Hepatocyte (in vitro differentiated cells): Measurements from ENCODE around the gene GALNT7. TPM values are rescaled to one million over a fixed set of nuclear protein-coding genes. Genes with fewer than 3 reads are reported as not detected.

Experiments used
- DNase-seq: peaks from one replicate; pipeline ENCODE4 v3.0.0-alpha.2; 2016; ENCODE audit warnings: low spot score
- H2AFZ ChIP-seq: fragments of 200-600 bp; sonication (generic); 2 replicates; pipeline ENCODE4 v1.6.0; 2016; ENCODE audit warnings: antibody characterized with exemption, mild to moderate bottlenecking
- H3K27ac ChIP-seq: fragments of 200-600 bp; sonication (generic); 2 replicates; pipeline ENCODE4 v1.5.1; 2016; ENCODE audit warnings: mild to moderate bottlenecking
- H3K27me3 ChIP-seq: fragments of 200-600 bp; sonication (generic); 2 replicates; pipeline ENCODE4 v1.6.1; 2016
- H3K36me3 ChIP-seq: fragments of 200-600 bp; sonication (generic); replicated peaks from 2 replicates; pipeline ENCODE4 v1.5.1; 2016; ENCODE audit warnings: low read depth; ENCODE audit not compliant: insufficient read depth
- H3K4me1 ChIP-seq: fragments of 200-600 bp; sonication (generic); 2 replicates; pipeline ENCODE4 v1.5.1; 2016; ENCODE audit warnings: mild to moderate bottlenecking, moderate library complexity; ENCODE audit not compliant: insufficient read depth
- H3K4me2 ChIP-seq: fragments of 200-600 bp; sonication (generic); 2 replicates; pipeline ENCODE4 v1.6.0; 2016
- H3K4me3 ChIP-seq: fragments of 200-600 bp; sonication (generic); 2 replicates; pipeline ENCODE4 v1.5.1; 2016; ENCODE audit warnings: mild to moderate bottlenecking
- H3K79me2 ChIP-seq: fragments of 200-600 bp; sonication (generic); 2 replicates; pipeline ENCODE4 v1.6.0; 2017; ENCODE audit warnings: mild to moderate bottlenecking
- H3K9me2 ChIP-seq: fragments of 200-600 bp; sonication (generic); replicated peaks from 2 replicates; pipeline ENCODE4 v1.6.0; 2017; ENCODE audit warnings: mild to moderate bottlenecking; ENCODE audit not compliant: insufficient read depth
- H3K9me3 ChIP-seq: fragments of 200-600 bp; sonication (generic); 2 replicates; pipeline ENCODE4 v1.5.1; 2016; ENCODE audit warnings: low read depth, mild to moderate bottlenecking
- H4K20me1 ChIP-seq: fragments of 200-600 bp; sonication (generic); 2 replicates; pipeline ENCODE4 v1.6.0; 2016; ENCODE audit warnings: mild to moderate bottlenecking; ENCODE audit not compliant: insufficient read depth, poor library complexity, severe bottlenecking
- CTCF ChIP-seq: fragments of 200-600 bp; sonication (generic); IDR thresholded peaks from 2 replicates; pipeline ENCODE4 v1.5.1; 2016; ENCODE audit warnings: antibody characterized with exemption, mild to moderate bottlenecking; ENCODE audit not compliant: poor library complexity
- EZH2 ChIP-seq: fragments of 200-600 bp; sonication (generic); IDR thresholded peaks from 2 replicates; pipeline ENCODE4 v1.6.1; 2016; ENCODE audit warnings: antibody characterized with exemption, mild to moderate bottlenecking, borderline replicate concordance
- EZH2phosphoT487 ChIP-seq: fragments of 200-600 bp; sonication (generic); IDR thresholded peaks from one replicate; pipeline ENCODE4 v1.6.1; 2018; ENCODE audit warnings: antibody characterized with exemption, mild to moderate bottlenecking, low read depth, moderate library complexity; ENCODE audit not compliant: unreplicated experiment, severe bottlenecking
- WGBS: methylation state at CpG from one replicate; pipeline ENCODE4 v1.1.6; 2016; ENCODE audit warnings: low lambda C conversion rate; ENCODE audit errors: missing lambda C conversion rate; 5-methylcytosine and 5-hydroxymethylcytosine counted together
- polyA plus RNA-seq: library from polyadenylated mRNA; unstranded; fragments of >200 nt; fragmentation: Nextera tagmentation; extraction: Ambion mirVana; gene quantifications from 2 replicates; pipeline ENCODE4 v1.2.1, GENCODE V29; 2016
- total RNA-seq: library from RNA; depleted of rRNA; stranded (reverse); fragments of >200 nt; gene quantifications from 2 replicates; pipeline ENCODE4 v1.2.3, GENCODE V29; 2014

Gene GALNT7
- total and polyA plus RNA-seq, 2 experiments from 2014 or later = 23.7 to 44.6 TPM

- TF ChIP-seq EZH2phosphoT487 = no peak
- H3K4me2 ChIP-seq = peak overlapping the region; percentile 84
- no peaks in the 10 kb centered on the region for H3K9me2 ChIP-seq
- H3K4me1 ChIP-seq = peaks cover 11% of the 10 kb centered on the region
- H3K4me3 ChIP-seq = peak overlapping the region; percentile 60
- peak overlapping the region; percentile 99 for H3K27ac ChIP-seq
- H3K27me3 ChIP-seq = no peaks in the 10 kb centered on the region
- H3K9me3 ChIP-seq = no peaks in the 10 kb centered on the region
- no peaks in the 10 kb centered on the region for H3K36me3 ChIP-seq
- H3K79me2 ChIP-seq = peaks cover 37% of the 10 kb centered on the region
- peaks cover 5% of the 10 kb centered on the region for H4K20me1 ChIP-seq
- H2AFZ ChIP-seq = no peak overlapping the region
- DNase-seq = no peak
- WGBS = 79% methylated on average over 6 of the region's 6 CpGs
Observed at GRCh38 chr4:173332021-173332487, 163.4 kb downstream of the GALNT7 start.

GRCh38 chr4:173332963-173333657 lies 164.5 kb downstream of the GALNT7 start:
- Histone ChIP-seq H3K4me2 (peak overlapping the region; percentile 84), H3K4me1 (peaks cover 11% of the 10 kb centered on the region), H3K9me3 (no peaks in the 10 kb centered on the region), H4K20me1 (peaks cover 5% of the 10 kb centered on the region), H3K79me2 (peaks cover 37% of the 10 kb centered on the region), H3K9me2 (no peaks in the 10 kb centered on the region), H2AFZ (no peak overlapping the region), H3K27me3 (no peaks in the 10 kb centered on the region), H3K27ac (peak overlapping the region; percentile 99), H3K4me3 (peak overlapping the region; percentile 60), H3K36me3 (no peaks in the 10 kb centered on the region)
- WGBS = 12% methylated on average over 21 of the region's 21 CpGs
- DNase-seq = no peak
- TF ChIP-seq EZH2 (no peak), EZH2phosphoT487 (no peak), CTCF (no peak)

- H3K4me1 ChIP-seq = peaks cover 11% of the 10 kb centered on the region
- H3K9me2 ChIP-seq = no peaks in the 10 kb centered on the region
- peak overlapping the region; percentile 99 for H3K27ac ChIP-seq
- peak; percentile 78 for DNase-seq
- no peaks in the 10 kb centered on the region for H3K36me3 ChIP-seq
- no peaks in the 10 kb centered on the region for H3K27me3 ChIP-seq
- H4K20me1 ChIP-seq = peaks cover 5% of the 10 kb centered on the region
- H3K79me2 ChIP-seq = peaks cover 37% of the 10 kb centered on the region
- H3K4me3 ChIP-seq = peak overlapping the region; percentile 60
- peak overlapping the region; percentile 50 for H2AFZ ChIP-seq
- TF ChIP-seq CTCF = no peak
- TF ChIP-seq EZH2 = no peak
- WGBS = 2% methylated on average over 9 of the region's 53 CpGs
- H3K4me2 ChIP-seq = peak overlapping the region; percentile 84
- no peaks in the 10 kb centered on the region for H3K9me3 ChIP-seq
Observed at GRCh38 chr4:173333658-173334084, 165.1 kb downstream of the GALNT7 start.

- Histone ChIP-seq H3K36me3 (no peaks in the 10 kb centered on the region), H3K9me2 (no peaks in the 10 kb centered on the region), H3K9me3 (no peaks in the 10 kb centered on the region), H3K27me3 (no peaks in the 10 kb centered on the region), H3K4me1 (peaks cover 11% of the 10 kb centered on the region), H3K4me3 (peak within 1 kb of the TSS; percentile 88), H3K4me2 (peak within 1 kb of the TSS; percentile 88), H3K79me2 (peaks cover 34% of the 10 kb centered on the region), H2AFZ (peak within 1 kb of the TSS; percentile 90), H3K27ac (peak within 1 kb of the TSS; percentile 99), H4K20me1 (peaks cover 5% of the 10 kb centered on the region)
- under 1% methylated on average over 61 of the region's 61 CpGs for WGBS
- TF ChIP-seq CTCF = no peak
- no peak for TF ChIP-seq EZH2phosphoT487
- no peak for TF ChIP-seq EZH2
- DNase-seq = peak; percentile 100
Observed at GRCh38 chr4:173334085-173334890, 165.7 kb downstream of the GALNT7 start, which contains the start of gene HMGB2. Gene HMGB2, minus strand, starts transcription at chr4:173334358. Its CDS starts 709 bp downstream, at chr4:173333649.
